UCSD-AML1 (cell line): ENCODE data around the gene TNS3.

Experiments used
- DNase-seq: peaks from one replicate; lab custom pipeline; 2025; ENCODE audit not compliant: unreplicated experiment; lab: John Stamatoyannopoulos, UW

The TNS3 gene

DNA sequence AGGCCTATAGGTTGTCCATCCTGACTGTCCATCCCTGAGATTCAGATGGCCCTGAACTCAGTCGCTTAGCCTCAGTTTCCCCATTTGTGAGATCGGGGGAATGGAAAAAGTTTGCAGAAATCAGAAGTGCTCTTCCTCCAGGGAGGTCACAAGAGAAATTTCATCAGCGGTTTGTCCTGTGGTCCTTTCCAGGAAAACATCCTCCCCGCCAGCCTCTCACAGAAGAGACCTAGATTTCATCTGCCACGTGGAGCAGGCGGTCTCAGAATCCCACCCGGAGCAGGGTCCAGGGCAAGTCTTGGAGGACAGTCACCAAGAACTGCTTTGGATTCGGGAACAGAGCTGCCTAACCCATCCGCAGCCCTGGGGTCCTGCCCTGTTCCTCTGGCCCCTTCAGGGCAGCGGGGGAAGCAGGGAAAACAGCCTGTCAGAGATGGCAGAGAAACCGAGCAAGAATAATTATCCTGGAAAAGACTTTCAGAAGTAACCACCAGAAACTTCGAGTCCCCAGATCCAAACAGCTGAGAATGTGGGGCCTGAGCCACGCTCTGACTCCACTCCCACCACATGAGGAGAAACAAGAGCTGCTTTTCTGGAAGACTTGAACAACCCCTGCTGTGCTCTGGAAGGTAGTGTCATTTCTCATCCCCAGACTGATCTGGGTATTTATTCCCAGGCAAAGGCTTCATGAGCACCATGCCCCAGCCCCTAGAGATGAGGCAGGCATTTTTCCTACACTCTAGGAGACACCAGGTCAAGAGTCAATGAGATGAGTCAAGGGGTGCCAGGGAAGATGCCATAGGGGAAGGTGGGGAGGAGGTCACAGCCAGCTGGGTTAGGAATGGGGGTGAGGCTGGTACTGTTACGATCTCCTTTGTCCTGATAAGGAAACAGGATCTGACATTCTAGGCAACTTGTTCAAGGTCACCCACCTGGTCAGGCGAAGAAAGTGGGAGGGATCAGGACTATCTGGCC, 1.1 kb upstream of the TNS3 start:
- no peak for DNase-seq

GRCh38 chr7:47581438-47581803, 490 bp downstream of the TNS3 start:
- peak; percentile 21 for DNase-seq

- peak; percentile 21 for DNase-seq
These were observed 1.0 kb downstream of the TNS3 start for GRCh38 chr7:47580811-47581331.

GRCh38 chr7:47580175-47580706, 1.7 kb downstream of the TNS3 start:
- no peak for DNase-seq

DNA sequence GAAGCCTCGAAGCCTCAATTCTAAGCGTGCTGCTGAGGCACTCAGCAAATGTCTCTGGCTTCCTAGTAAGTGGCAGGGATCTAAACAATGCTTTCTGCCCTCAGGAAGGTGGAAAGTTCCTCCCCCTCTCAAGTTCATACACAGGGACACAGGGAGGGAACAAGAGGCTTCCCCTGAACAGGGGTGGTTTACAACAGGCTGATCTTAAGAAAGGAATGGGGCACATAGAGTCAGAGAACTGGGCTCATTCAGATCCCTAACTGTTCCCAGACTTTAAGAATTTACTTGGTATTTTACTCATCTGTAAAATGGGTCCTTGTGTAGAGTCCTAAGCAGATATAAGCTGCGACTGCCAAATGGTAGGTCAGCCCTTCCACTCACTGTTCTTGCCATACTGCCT, 2.5 kb downstream of the TNS3 start:
- DNase-seq = no peak

- peak; percentile 42 for DNase-seq
These were observed 3.2 kb downstream of the TNS3 start for GRCh38 chr7:47578579-47579270.

GRCh38 chr7:47577321-47577919, 4.5 kb downstream of the TNS3 start:
- peak; percentile 37 for DNase-seq

GRCh38 chr7:47576866-47577306, 5.0 kb downstream of the TNS3 start:
- DNase-seq = no peak

DNA sequence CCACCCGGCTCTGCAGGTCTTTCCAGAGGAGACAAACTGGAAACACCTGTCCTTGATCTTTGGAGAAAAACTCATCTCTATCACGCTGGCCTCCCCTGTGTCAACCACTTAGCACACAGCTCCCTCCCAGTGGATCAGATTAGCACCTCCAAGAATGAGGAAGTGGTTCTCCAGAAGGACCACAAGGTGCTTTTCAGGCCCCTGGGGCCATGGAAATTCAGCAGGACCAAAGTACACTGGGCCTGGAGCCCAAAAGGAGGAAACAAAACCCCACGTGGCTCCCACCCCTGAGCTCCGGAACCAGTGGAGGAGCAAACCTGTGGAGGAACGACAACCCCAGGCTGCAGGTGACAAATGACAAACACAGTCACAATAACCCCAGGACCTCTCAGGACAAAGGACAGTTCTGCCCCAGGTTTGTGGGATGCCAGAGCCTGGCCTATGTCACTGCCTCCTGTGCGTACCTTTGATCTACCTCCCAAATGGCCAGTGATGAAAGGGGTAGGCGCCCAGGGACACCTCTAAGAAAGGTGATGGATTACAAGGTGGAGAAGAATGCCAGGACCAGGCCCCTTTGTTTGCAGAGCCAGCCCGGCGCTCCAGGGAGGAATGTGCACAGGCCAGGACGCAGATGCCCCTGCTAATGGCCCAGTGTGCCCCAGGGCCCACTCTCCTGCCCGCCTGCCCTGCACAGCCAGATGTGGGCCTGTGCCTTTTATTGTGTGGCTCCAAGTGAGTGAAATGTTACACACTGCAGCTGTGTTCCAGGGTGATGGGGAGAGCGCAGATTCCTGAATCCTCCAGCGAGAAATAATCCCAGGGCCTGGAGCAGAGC, 5.7 kb downstream of the TNS3 start:
- DNase-seq = peak; percentile 34

- DNase-seq = peak; percentile 13
These were observed 7.2 kb downstream of the TNS3 start for GRCh38 chr7:47574482-47575329.

- peak; percentile 13 for DNase-seq
These were observed 8.0 kb downstream of the TNS3 start for GRCh38 chr7:47573758-47574481.

DNA sequence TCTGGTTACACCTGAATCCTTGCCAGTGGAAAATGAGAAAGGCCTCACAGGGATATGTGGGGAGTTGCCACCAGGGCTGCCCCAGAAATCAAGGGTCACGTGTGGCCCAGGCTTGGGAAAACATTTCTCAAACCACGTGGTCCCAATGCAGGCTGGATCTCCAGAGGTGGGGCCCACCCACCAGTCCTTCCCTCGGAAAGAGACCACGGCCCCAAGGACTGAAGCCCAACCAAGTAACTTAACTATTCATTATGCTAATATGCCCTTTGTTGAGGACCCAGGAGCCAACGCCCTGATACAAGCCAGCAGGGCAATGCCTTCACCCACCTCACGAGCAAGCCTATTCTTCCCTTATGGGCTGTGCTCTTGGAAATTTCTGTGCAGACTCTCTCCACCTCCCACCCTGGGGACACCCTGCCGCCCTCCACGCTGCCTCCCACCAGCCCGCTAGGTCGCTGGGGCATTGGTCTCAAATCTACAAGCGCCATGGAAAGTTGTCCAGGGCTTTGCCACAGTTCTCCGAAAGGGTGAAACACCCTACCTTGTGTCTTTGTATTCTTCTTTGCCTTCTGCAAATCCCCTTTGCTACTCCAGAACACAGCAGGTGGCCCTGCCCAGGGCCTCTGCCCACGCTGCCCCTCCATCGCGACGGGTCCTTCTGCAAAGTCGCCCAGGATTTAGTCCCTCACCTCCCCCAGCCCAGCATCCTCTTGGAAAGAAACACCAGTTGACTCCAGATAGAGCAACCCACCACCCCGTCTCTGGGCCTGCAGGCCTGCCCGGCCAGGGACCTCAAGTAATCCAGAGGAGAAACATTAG, 8.8 kb downstream of the TNS3 start:
- DNase-seq = no peak

GRCh38 chr7:47572094-47572445, 9.8 kb downstream of the TNS3 start:
- no peak for DNase-seq

DNA sequence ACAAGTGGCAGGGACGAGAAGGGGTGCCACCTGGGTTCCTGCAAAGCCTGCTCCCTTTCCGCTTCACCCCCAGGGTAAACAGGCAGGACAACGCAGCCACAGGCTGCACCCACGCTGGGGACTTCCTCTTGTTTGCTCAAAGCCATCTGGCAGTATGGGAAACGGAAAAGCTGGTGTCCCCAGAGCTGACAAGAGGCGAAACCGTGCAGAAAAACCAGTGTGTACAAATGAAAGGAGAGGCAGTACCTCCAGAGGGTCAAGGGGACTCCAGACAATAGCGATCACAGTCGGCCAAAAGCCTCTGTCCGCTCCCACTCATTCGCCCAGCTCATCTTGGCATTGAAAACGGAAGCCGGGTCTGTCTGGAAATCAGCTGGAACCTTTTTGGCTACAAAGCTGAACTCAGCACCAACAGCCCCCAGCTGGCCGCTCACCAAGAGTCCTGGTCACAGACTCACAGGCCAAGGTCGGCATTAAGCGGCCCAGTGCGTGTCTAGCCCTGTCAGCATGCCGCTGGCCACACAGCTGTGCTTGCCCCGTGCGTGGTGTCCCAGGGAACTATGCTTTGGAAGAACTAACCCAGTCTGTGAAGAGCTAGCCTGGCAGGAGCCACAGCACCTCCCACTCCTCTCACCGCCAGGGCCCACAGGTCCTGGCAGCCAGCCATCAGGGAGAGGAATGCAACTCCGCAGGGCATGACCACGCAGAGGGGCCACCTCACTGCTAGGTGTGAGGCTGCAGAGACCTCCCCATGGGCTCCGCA, 10.4 kb downstream of the TNS3 start:
- DNase-seq = peak; percentile 67

GRCh38 chr7:47570649-47571050, 11.3 kb downstream of the TNS3 start:
- DNase-seq = no peak

DNA sequence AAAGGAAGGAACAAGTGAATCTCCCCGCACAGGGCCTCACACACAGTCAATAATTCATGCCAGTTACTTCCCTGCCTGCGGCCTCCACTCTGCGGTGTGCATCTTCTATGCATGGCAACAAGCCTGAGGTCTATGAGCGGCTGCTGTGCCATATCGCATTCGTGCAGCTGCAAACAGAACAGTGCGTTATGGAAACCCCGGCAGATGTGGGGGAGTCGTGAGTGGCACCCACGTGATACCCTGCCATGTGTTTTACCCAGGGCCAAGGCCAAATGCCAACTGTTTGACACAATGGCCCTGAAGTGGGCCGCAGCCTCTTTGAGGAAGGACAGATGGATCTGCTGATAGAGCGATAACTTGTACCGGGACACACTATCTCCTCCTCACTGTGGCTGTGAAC, 13.4 kb downstream of the TNS3 start:
- DNase-seq = peak; percentile 85

DNA sequence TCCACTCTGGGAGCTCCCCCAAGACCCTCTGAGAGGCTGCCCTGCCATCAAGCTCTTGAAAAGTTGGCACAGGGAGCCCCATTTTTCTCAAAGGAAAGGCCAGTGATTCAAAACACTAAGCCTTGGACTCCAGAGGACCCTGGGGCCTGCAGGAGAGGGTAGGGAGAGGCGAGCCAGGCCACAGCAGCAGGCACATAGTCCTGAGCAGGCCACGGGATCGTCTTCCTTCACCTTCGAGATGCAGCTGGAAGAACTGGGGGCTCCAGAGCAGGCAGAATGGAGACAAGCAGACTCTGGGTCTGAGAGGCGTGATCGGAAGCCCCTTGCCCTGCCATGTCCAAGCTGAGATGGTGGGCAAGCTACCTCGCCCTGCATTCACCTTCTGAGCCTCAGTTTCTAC, 13.9 kb downstream of the TNS3 start:
- DNase-seq = no peak
